ENCODE results near the gene CUEDC2. TPM values are rescaled to one million over a fixed set of nuclear protein-coding genes. Genes with fewer than 3 reads are reported as not detected.

Gene CUEDC2
- total RNA-seq, 1 experiment from 2014 or later: 64.5 TPM

DNA sequence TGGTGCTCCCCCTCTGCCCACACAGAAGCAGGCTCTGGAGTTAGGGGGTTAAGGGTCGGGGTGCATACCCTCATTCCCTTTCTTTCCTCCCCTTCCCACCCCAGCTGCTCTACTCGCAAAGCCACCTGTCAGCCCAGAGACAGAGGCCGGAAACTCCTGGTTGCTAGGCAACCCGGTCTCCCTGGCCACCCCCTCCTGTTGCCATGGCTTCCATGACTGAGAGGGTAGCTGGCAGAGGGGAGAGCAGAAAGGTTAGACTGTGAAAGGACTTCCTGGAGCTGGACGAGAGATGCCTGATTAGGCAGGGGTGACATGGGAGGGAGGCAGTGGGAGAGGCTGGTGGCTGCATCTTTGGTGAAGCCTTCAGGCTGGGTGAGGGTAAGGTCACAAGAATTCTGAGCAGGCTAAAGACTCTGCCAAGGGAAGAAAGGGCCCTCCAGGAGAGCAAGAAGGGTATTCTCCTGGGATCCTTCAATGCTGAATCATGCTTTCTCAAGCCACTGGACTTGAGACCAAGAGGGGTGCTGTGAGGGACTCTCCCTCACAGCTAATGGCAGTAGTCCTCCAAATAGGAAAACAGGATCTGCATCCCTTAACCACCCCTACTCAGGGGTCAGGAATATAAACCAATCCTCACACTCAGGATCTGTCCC lies 19.2 kb downstream of the CUEDC2 start:
- DNase-seq (ENCODE audit: unreplicated experiment): no peak
- ChIA-PET POLR2A (interaction anchor here (1.9 kb wide), 1 partner anchor 9 kb away, joined by 5 read pairs; no protein-coding TSS in a partner anchor), CTCF (interaction anchor here (0.6 to 3.1 kb wide), 6 partner anchors 9 to 103 kb away, joined by 3 to 14 read pairs (median 4); no protein-coding TSS in a partner anchor)
- Mint-ChIP-seq H3K4me3 (ENCODE audit: unreplicated experiment) (no peak overlapping the region), H3K27ac (ENCODE audit: low read depth, unreplicated experiment) (no peak overlapping the region), H3K27me3 (ENCODE audit: insufficient read depth, unreplicated experiment) (peaks cover 57% of the 10 kb centered on the region), H3K4me1 (ENCODE audit: insufficient read depth, unreplicated experiment) (no peaks in the 10 kb centered on the region), H3K36me3 (ENCODE audit: insufficient read depth, unreplicated experiment) (no peaks in the 10 kb centered on the region), H3K9me3 (ENCODE audit: unreplicated experiment) (no peaks in the 10 kb centered on the region)
- no TSS peak for BruUV-seq (replicated peaks)
- TF ChIP-seq, protein P1, sequence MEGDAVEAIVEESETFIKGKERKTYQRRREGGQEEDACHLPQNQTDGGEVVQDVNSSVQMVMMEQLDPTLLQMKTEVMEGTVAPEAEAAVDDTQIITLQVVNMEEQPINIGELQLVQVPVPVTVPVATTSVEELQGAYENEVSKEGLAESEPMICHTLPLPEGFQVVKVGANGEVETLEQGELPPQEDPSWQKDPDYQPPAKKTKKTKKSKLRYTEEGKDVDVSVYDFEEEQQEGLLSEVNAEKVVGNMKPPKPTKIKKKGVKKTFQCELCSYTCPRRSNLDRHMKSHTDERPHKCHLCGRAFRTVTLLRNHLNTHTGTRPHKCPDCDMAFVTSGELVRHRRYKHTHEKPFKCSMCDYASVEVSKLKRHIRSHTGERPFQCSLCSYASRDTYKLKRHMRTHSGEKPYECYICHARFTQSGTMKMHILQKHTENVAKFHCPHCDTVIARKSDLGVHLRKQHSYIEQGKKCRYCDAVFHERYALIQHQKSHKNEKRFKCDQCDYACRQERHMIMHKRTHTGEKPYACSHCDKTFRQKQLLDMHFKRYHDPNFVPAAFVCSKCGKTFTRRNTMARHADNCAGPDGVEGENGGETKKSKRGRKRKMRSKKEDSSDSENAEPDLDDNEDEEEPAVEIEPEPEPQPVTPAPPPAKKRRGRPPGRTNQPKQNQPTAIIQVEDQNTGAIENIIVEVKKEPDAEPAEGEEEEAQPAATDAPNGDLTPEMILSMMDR (IDR thresholded peaks at IDR 0.05; ENCODE audit: unreplicated experiment): no peak
- intact Hi-C loops (cut with micrococcal nuclease): no loop called here

DNA sequence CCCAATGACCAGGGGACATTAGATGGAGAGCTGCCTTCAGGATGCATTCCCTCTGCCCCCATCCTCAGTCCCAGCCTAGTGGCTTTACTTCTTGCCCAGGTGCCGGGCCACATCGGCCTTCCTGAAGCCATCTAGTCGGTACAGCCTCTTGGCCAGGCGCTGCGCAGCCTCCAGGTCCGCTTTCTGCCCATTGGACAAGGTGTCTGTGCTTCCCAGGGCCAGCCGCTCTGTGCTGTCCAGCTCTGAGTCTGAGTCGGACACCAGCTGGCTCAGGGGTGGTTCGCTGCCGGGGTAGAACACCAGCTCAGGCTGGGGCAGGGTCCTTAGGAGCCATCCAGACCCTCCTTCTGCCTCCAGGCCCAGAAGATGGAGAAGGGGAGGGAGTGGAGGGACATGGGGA lies 20.1 kb downstream of the CUEDC2 start:
- Mint-ChIP-seq H3K27me3 (ENCODE audit: insufficient read depth, unreplicated experiment) (peaks cover 64% of the 10 kb centered on the region), H3K27ac (ENCODE audit: low read depth, unreplicated experiment) (no peak overlapping the region), H3K4me3 (ENCODE audit: unreplicated experiment) (no peak overlapping the region), H3K36me3 (ENCODE audit: insufficient read depth, unreplicated experiment) (no peaks in the 10 kb centered on the region), H3K4me1 (ENCODE audit: insufficient read depth, unreplicated experiment) (no peaks in the 10 kb centered on the region), H3K9me3 (ENCODE audit: unreplicated experiment) (no peaks in the 10 kb centered on the region)
- TF ChIP-seq, protein P1 (IDR thresholded peaks at IDR 0.05; ENCODE audit: unreplicated experiment): no peak
- BruUV-seq (replicated peaks): no TSS peak
- CTCF ChIA-PET: interaction anchor here (1.2 to 3.1 kb wide), 3 partner anchors 8 to 18 kb away, joined by 3 to 14 read pairs (median 4); no protein-coding TSS in a partner anchor
- intact Hi-C loops (cut with micrococcal nuclease): no loop called here
- DNase-seq (ENCODE audit: unreplicated experiment): no peak
- POLR2A ChIA-PET: interaction anchor here (0.5 to 1.9 kb wide), 4 partner anchors 10 to 295 kb away, joined by 3 to 5 read pairs (median 3); no protein-coding TSS in a partner anchor

DNA sequence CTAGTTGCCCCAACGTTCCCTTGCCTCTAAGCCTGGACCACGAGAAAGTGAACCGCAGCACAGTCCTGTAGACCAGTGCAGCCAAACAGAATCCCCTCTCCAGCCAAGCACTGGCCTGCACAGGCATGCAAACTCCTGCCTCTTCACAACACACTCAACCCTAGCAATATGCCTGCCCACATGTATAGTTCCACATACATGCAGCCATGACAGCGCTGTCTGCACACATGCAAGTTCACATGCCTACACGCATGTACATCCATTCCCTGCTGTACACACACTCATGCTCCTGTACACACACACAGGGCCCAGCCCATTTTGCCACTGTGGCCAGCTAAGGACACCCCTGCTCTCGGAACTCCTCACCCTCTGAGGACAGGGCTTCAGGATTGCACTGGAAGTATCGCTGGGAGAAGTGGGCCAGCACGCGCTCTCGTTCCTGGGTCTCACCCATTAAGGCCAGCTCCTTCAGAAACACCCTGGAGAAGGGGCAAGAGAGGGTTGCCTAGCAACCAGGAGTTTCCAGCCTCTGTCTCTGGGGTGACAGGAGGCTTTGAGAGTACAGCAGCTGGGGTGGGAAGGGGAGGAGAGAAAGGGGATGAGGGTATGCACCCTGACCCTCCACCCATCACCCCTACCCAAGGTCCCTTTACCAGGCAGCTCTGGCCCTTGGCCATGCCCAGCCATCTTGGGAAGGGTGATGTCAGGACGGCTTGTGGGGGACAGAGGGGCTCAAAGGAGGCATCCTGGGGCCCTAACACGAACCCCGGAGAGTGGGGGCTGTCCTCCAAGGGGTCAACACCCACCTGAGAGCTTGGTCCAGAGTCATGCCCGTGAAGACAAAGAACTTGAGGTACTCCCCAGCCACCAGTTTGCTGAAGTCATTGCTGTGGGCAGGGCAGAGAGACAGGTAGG lies 20.8 kb downstream of the CUEDC2 start:
- no peak overlapping the region for H3K27ac Mint-ChIP-seq (ENCODE audit: low read depth, unreplicated experiment)

More for the DNA sequence above, 20.8 kb downstream of the CUEDC2 start:
- H3K9me3 Mint-ChIP-seq (ENCODE audit: unreplicated experiment): no peaks in the 10 kb centered on the region
- TF ChIP-seq, protein P1 (IDR thresholded peaks at IDR 0.05; ENCODE audit: unreplicated experiment): no peak
- H3K4me3 Mint-ChIP-seq (ENCODE audit: unreplicated experiment): no peak overlapping the region
- BruUV-seq (replicated peaks): no TSS peak
- H3K36me3 Mint-ChIP-seq (ENCODE audit: insufficient read depth, unreplicated experiment): no peaks in the 10 kb centered on the region
- DNase-seq (ENCODE audit: unreplicated experiment): no peak
- POLR2A ChIA-PET: interaction anchor here (0.5 to 1.9 kb wide), 3 partner anchors 10 to 294 kb away, joined by 3 to 5 read pairs (median 3); no protein-coding TSS in a partner anchor
- CTCF ChIA-PET: interaction anchor here (0.6 to 3.1 kb wide), 6 partner anchors 8 to 245 kb away, joined by 3 to 14 read pairs (median 5); no protein-coding TSS in a partner anchor
- H3K27me3 Mint-ChIP-seq (ENCODE audit: insufficient read depth, unreplicated experiment): peaks cover 64% of the 10 kb centered on the region
- intact Hi-C loops (cut with micrococcal nuclease): no loop called here
- H3K4me1 Mint-ChIP-seq (ENCODE audit: insufficient read depth, unreplicated experiment): no peaks in the 10 kb centered on the region

Measured in MCF 10A (cell line).